Measurements from ENCODE around the gene ZBTB8OS. TPM values are rescaled to one million over a fixed set of nuclear protein-coding genes. Genes with fewer than 3 reads are reported as not detected.
"Not testable (repeated sequence)": the region's sequence is repeated elsewhere in the genome, so short reads cannot be mapped to it uniquely, and the experiment has no call there.

ZBTB8OS gene
- total RNA-seq: 10 to 100 TPM; 64.5 to 69.9 TPM

- Mint-ChIP-seq H3K36me3 (peaks cover 49% of the 10 kb centered on the region), H3K4me1 (peaks cover 34% of the 10 kb centered on the region), H3K27ac (peak within 1 kb of the TSS; percentile 98), H3K27me3 (no peaks in the 10 kb centered on the region), H3K9me3 (no peaks in the 10 kb centered on the region), H3K4me3 (peak within 1 kb of the TSS; percentile 98)
- peak; percentile 85 for DNase-seq
Observed at GRCh38 chr1:32650248-32650751, at the start of gene ZBTB8OS. TSS of gene ZBTB8OS (minus strand) at chr1:32650550. CDS start at chr1:32650529, 21 bp downstream.

- not testable (repeated sequence) for H3K27me3 Mint-ChIP-seq, H3K9me3 Mint-ChIP-seq, H3K27ac Mint-ChIP-seq, DNase-seq, H3K4me1 Mint-ChIP-seq, H3K36me3 Mint-ChIP-seq, H3K4me3 Mint-ChIP-seq
Observed at GRCh38 chr1:32696996-32697395, 46.6 kb upstream of the ZBTB8OS start.

GRCh38 chr1:32696041-32696440, 45.7 kb upstream of the ZBTB8OS start:
- H3K27ac Mint-ChIP-seq: no peak overlapping the region
- no peaks in the 10 kb centered on the region for H3K9me3 Mint-ChIP-seq
- H3K27me3 Mint-ChIP-seq: no peaks in the 10 kb centered on the region
- H3K36me3 Mint-ChIP-seq: no peaks in the 10 kb centered on the region
- no peak for DNase-seq
- H3K4me1 Mint-ChIP-seq: no peaks in the 10 kb centered on the region
- H3K4me3 Mint-ChIP-seq: no peak overlapping the region

GRCh38 chr1:32695098-32695904, 45.0 kb upstream of the ZBTB8OS start:
- Mint-ChIP-seq H3K9me3 (no peaks in the 10 kb centered on the region), H3K4me3 (no peak overlapping the region), H3K4me1 (no peaks in the 10 kb centered on the region), H3K27ac (no peak overlapping the region), H3K27me3 (no peaks in the 10 kb centered on the region), H3K36me3 (no peaks in the 10 kb centered on the region)
- no peak for DNase-seq

- H3K4me3 Mint-ChIP-seq: no peak overlapping the region
- no peaks in the 10 kb centered on the region for H3K4me1 Mint-ChIP-seq
- H3K36me3 Mint-ChIP-seq: no peaks in the 10 kb centered on the region
- H3K27me3 Mint-ChIP-seq: no peaks in the 10 kb centered on the region
- no peak for DNase-seq
- H3K27ac Mint-ChIP-seq: no peak overlapping the region
- H3K9me3 Mint-ChIP-seq: no peaks in the 10 kb centered on the region
Observed at GRCh38 chr1:32693455-32694174, 43.3 kb upstream of the ZBTB8OS start.

- Mint-ChIP-seq H3K4me1 (peaks cover 12% of the 10 kb centered on the region), H3K9me3 (no peaks in the 10 kb centered on the region), H3K36me3 (peaks cover 29% of the 10 kb centered on the region), H3K4me3 (no peak overlapping the region), H3K27ac (no peak overlapping the region), H3K27me3 (no peaks in the 10 kb centered on the region)
- no peak for DNase-seq
Observed at GRCh38 chr1:32686387-32686786, 36.0 kb upstream of the ZBTB8OS start.

- Mint-ChIP-seq H3K27me3 (no peaks in the 10 kb centered on the region), H3K27ac (peak overlapping the region; percentile 35), H3K4me3 (no peak overlapping the region), H3K36me3 (peaks cover 30% of the 10 kb centered on the region), H3K4me1 (peaks cover 16% of the 10 kb centered on the region), H3K9me3 (no peaks in the 10 kb centered on the region)
- DNase-seq: no peak
Observed at GRCh38 chr1:32685498-32685897, 35.1 kb upstream of the ZBTB8OS start.

- DNase-seq: no peak
- Mint-ChIP-seq H3K4me3 (no peak overlapping the region), H3K9me3 (no peaks in the 10 kb centered on the region), H3K27ac (peak overlapping the region; percentile 81), H3K4me1 (peaks cover 16% of the 10 kb centered on the region), H3K36me3 (peaks cover 34% of the 10 kb centered on the region), H3K27me3 (no peaks in the 10 kb centered on the region)
Observed at GRCh38 chr1:32684167-32684811, 33.9 kb upstream of the ZBTB8OS start.

GRCh38 chr1:32683397-32683796, 33.0 kb upstream of the ZBTB8OS start:
- DNase-seq: no peak
- Mint-ChIP-seq H3K9me3 (no peaks in the 10 kb centered on the region), H3K4me3 (no peak overlapping the region), H3K4me1 (peaks cover 16% of the 10 kb centered on the region), H3K36me3 (peaks cover 34% of the 10 kb centered on the region), H3K27me3 (no peaks in the 10 kb centered on the region), H3K27ac (peak overlapping the region; percentile 81)

- DNase-seq: no peak
- H3K27me3 Mint-ChIP-seq: no peaks in the 10 kb centered on the region
- H3K9me3 Mint-ChIP-seq: no peaks in the 10 kb centered on the region
- H3K27ac Mint-ChIP-seq: no peak overlapping the region
- H3K4me3 Mint-ChIP-seq: no peak overlapping the region
- peaks cover 16% of the 10 kb centered on the region for H3K4me1 Mint-ChIP-seq
- peaks cover 39% of the 10 kb centered on the region for H3K36me3 Mint-ChIP-seq
Observed at GRCh38 chr1:32681999-32682398, 31.6 kb upstream of the ZBTB8OS start.

GRCh38 chr1:32681509-32681908, 31.2 kb upstream of the ZBTB8OS start:
- DNase-seq: no peak
- Mint-ChIP-seq H3K36me3 (peaks cover 40% of the 10 kb centered on the region), H3K27ac (peak overlapping the region; percentile 26), H3K27me3 (no peaks in the 10 kb centered on the region), H3K4me1 (peaks cover 16% of the 10 kb centered on the region), H3K9me3 (no peaks in the 10 kb centered on the region), H3K4me3 (no peak overlapping the region)

GRCh38 chr1:32680642-32681041, 30.3 kb upstream of the ZBTB8OS start:
- H3K27ac Mint-ChIP-seq: no peak overlapping the region
- H3K4me1 Mint-ChIP-seq: peaks cover 16% of the 10 kb centered on the region
- DNase-seq: no peak
- no peaks in the 10 kb centered on the region for H3K9me3 Mint-ChIP-seq
- H3K27me3 Mint-ChIP-seq: no peaks in the 10 kb centered on the region
- peaks cover 39% of the 10 kb centered on the region for H3K36me3 Mint-ChIP-seq
- no peak overlapping the region for H3K4me3 Mint-ChIP-seq

GRCh38 chr1:32679993-32680392, 29.6 kb upstream of the ZBTB8OS start:
- H3K9me3 Mint-ChIP-seq, H3K4me3 Mint-ChIP-seq, H3K27ac Mint-ChIP-seq, H3K27me3 Mint-ChIP-seq, DNase-seq: not testable (repeated sequence)
- peaks cover 38% of the 10 kb centered on the region for H3K36me3 Mint-ChIP-seq
- peaks cover 16% of the 10 kb centered on the region for H3K4me1 Mint-ChIP-seq

- H3K4me3 Mint-ChIP-seq: no peak overlapping the region
- H3K27ac Mint-ChIP-seq: no peak overlapping the region
- no peaks in the 10 kb centered on the region for H3K27me3 Mint-ChIP-seq
- peaks cover 4% of the 10 kb centered on the region for H3K4me1 Mint-ChIP-seq
- H3K36me3 Mint-ChIP-seq: peaks cover 41% of the 10 kb centered on the region
- H3K9me3 Mint-ChIP-seq: no peaks in the 10 kb centered on the region
- DNase-seq: no peak
Observed at GRCh38 chr1:32676945-32677344, 26.6 kb upstream of the ZBTB8OS start.

GRCh38 chr1:32668716-32669115, 18.4 kb upstream of the ZBTB8OS start:
- H3K36me3 Mint-ChIP-seq: peaks cover 43% of the 10 kb centered on the region
- not testable (repeated sequence) for H3K4me1 Mint-ChIP-seq, H3K27me3 Mint-ChIP-seq, H3K4me3 Mint-ChIP-seq, H3K9me3 Mint-ChIP-seq, DNase-seq, H3K27ac Mint-ChIP-seq

Measured in activated naive CD8-positive, alpha-beta T cell treated with anti-CD3 and anti-CD28 coated beads for 36 hours (primary cell).